ENCODE results near the gene DDX23.
"Not testable (repeated sequence)": the region's sequence is repeated elsewhere in the genome, so short reads cannot be mapped to it uniquely, and the experiment has no call there.

DDX23 gene

GRCh38 chr12:48856379-48856778 lies 4.4 kb upstream of the DDX23 start:
- Histone ChIP-seq H3K9me3 (ENCODE audit: low read length) (no peaks in the 10 kb centered on the region), H4K20me1 (ENCODE audit: insufficient read depth, low read length) (no peaks in the 10 kb centered on the region), H3F3A (ENCODE audit: insufficient read depth, low read length) (no peaks in the 10 kb centered on the region), H3K9ac (ENCODE audit: low read length) (no peak overlapping the region), H3K79me2 (ENCODE audit: insufficient read depth, low read length) (peaks cover 4% of the 10 kb centered on the region), H3K27ac (ENCODE audit: low read depth, low read length, poor library complexity, severe bottlenecking) (no peak overlapping the region), H3K36me3 (ENCODE audit: insufficient read depth, low read length) (no peaks in the 10 kb centered on the region), H3K27me3 (ENCODE audit: insufficient read depth, low read length) (no peaks in the 10 kb centered on the region), H3K4me3 (ENCODE audit: low read depth, low read length, poor library complexity, severe bottlenecking) (no peak overlapping the region), H3K9me2 (ENCODE audit: low read depth, low read length) (no peaks in the 10 kb centered on the region), H3K4me2 (ENCODE audit: low read length) (no peak overlapping the region), H3K4me1 (ENCODE audit: insufficient read depth, low read length, severe bottlenecking) (peaks cover 18% of the 10 kb centered on the region), H2AFZ (ENCODE audit: low read length) (no peak overlapping the region)
- no peak for TF ChIP-seq EZH2 (IDR thresholded peaks at IDR 0.05; ENCODE audit: borderline replicate concordance, low read length)
- TF ChIP-seq, protein P1, sequence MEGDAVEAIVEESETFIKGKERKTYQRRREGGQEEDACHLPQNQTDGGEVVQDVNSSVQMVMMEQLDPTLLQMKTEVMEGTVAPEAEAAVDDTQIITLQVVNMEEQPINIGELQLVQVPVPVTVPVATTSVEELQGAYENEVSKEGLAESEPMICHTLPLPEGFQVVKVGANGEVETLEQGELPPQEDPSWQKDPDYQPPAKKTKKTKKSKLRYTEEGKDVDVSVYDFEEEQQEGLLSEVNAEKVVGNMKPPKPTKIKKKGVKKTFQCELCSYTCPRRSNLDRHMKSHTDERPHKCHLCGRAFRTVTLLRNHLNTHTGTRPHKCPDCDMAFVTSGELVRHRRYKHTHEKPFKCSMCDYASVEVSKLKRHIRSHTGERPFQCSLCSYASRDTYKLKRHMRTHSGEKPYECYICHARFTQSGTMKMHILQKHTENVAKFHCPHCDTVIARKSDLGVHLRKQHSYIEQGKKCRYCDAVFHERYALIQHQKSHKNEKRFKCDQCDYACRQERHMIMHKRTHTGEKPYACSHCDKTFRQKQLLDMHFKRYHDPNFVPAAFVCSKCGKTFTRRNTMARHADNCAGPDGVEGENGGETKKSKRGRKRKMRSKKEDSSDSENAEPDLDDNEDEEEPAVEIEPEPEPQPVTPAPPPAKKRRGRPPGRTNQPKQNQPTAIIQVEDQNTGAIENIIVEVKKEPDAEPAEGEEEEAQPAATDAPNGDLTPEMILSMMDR (IDR thresholded peaks at IDR 0.05; ENCODE audit: low read length), result no peak

DNA sequence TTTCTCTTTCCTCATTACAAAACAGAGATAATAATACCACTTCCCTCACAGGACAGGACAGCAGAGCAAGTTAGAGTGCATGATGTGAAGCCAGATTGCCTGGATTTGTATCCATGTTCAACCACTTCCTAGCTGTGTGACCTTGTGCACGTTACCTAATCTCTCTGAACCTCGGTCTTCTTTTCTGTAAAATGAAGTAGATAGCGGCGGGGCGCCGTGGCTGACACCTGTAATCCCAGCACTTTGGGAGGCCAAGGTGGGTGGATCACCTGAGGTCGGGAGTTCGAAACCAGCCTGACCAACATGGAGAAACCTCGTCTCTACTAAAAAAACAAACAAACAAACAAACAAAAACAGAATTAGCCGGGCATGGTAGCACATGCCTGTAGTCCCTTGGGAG lies 3.0 kb upstream of the DDX23 start:
- peaks cover 19% of the 10 kb centered on the region for H3K79me2 ChIP-seq (ENCODE audit: insufficient read depth, low read length)
- not testable (repeated sequence) for H4K20me1 ChIP-seq (ENCODE audit: insufficient read depth, low read length); H3K27ac ChIP-seq (ENCODE audit: low read depth, low read length, poor library complexity, severe bottlenecking); H3K4me2 ChIP-seq (ENCODE audit: low read length); H3K9me3 ChIP-seq (ENCODE audit: low read length); H3K9ac ChIP-seq (ENCODE audit: low read length); H3K27me3 ChIP-seq (ENCODE audit: insufficient read depth, low read length); H2AFZ ChIP-seq (ENCODE audit: low read length); H3K4me3 ChIP-seq (ENCODE audit: low read depth, low read length, poor library complexity, severe bottlenecking); H3F3A ChIP-seq (ENCODE audit: insufficient read depth, low read length); H3K36me3 ChIP-seq (ENCODE audit: insufficient read depth, low read length); H3K9me2 ChIP-seq (ENCODE audit: low read depth, low read length)
- H3K4me1 ChIP-seq (ENCODE audit: insufficient read depth, low read length, severe bottlenecking), result peaks cover 30% of the 10 kb centered on the region

GRCh38 chr12:48854488-48854887 lies 2.5 kb upstream of the DDX23 start:
- Histone ChIP-seq H3K4me2 (ENCODE audit: low read length) (no peak overlapping the region), H3F3A (ENCODE audit: insufficient read depth, low read length) (no peaks in the 10 kb centered on the region), H3K9me3 (ENCODE audit: low read length) (no peaks in the 10 kb centered on the region), H4K20me1 (ENCODE audit: insufficient read depth, low read length) (no peaks in the 10 kb centered on the region), H3K9ac (ENCODE audit: low read length) (no peak overlapping the region), H3K4me1 (ENCODE audit: insufficient read depth, low read length, severe bottlenecking) (peaks cover 30% of the 10 kb centered on the region), H2AFZ (ENCODE audit: low read length) (no peak overlapping the region), H3K27me3 (ENCODE audit: insufficient read depth, low read length) (no peaks in the 10 kb centered on the region), H3K4me3 (ENCODE audit: low read depth, low read length, poor library complexity, severe bottlenecking) (no peak overlapping the region), H3K79me2 (ENCODE audit: insufficient read depth, low read length) (peaks cover 23% of the 10 kb centered on the region), H3K27ac (ENCODE audit: low read depth, low read length, poor library complexity, severe bottlenecking) (no peak overlapping the region), H3K36me3 (ENCODE audit: insufficient read depth, low read length) (peaks cover 9% of the 10 kb centered on the region; the same call in 1 of the 2 replicates), H3K9me2 (ENCODE audit: low read depth, low read length) (no peaks in the 10 kb centered on the region)
- TF ChIP-seq EZH2 (IDR thresholded peaks at IDR 0.05; ENCODE audit: borderline replicate concordance, low read length), result no peak
- TF ChIP-seq, protein P1 (IDR thresholded peaks at IDR 0.05; ENCODE audit: low read length), result no peak

Data from OCI-LY1 (cell line).